Smooth muscle cell (in vitro differentiated cells): ENCODE measurements around the gene HOMER2. TPM values are rescaled to one million over a fixed set of nuclear protein-coding genes. Genes with fewer than 3 reads are reported as not detected.

Experiments used
- DNase-seq: peaks from one replicate; lab custom pipeline; 2025; ENCODE audit not compliant: unreplicated experiment; lab: John Stamatoyannopoulos, UW
- H2AFZ ChIP-seq: fragments of 200-600 bp; sonication (generic); 2 replicates; pipeline ENCODE4 v1.6.0; 2016; ENCODE audit warnings: antibody characterized with exemption, low read depth, mild to moderate bottlenecking
- H3F3A ChIP-seq: fragments of 200-600 bp; sonication (generic); 2 replicates; pipeline ENCODE4 v1.6.0; 2017; ENCODE audit warnings: antibody characterized with exemption, low read depth
- H3K27ac ChIP-seq: fragments of 200-600 bp; sonication (generic); 2 replicates; pipeline ENCODE4 v1.5.1; 2016; ENCODE audit warnings: low read depth, mild to moderate bottlenecking
- H3K27me3 ChIP-seq: fragments of 200-600 bp; sonication (generic); 2 replicates; pipeline ENCODE4 v1.6.1; 2016; ENCODE audit warnings: low read depth, mild to moderate bottlenecking
- H3K36me3 ChIP-seq: fragments of 200-600 bp; sonication (generic); 2 replicates; pipeline ENCODE4 v1.5.1; 2016; ENCODE audit warnings: low read depth
- H3K4me1 ChIP-seq: fragments of 200-600 bp; sonication (generic); 2 replicates; pipeline ENCODE4 v1.5.1; 2016; ENCODE audit warnings: low read depth
- H3K4me2 ChIP-seq: fragments of 200-600 bp; sonication (generic); 2 replicates; pipeline ENCODE4 v1.6.0; 2016; ENCODE audit warnings: mild to moderate bottlenecking
- H3K4me3 ChIP-seq: fragments of 200-600 bp; sonication (generic); 2 replicates; pipeline ENCODE4 v1.5.1; 2016; ENCODE audit warnings: mild to moderate bottlenecking
- H3K79me2 ChIP-seq: fragments of 200-600 bp; sonication (generic); 2 replicates; pipeline ENCODE4 v1.6.0; 2016; ENCODE audit warnings: low read depth, mild to moderate bottlenecking
- H3K9ac ChIP-seq: fragments of 200-600 bp; sonication (generic); 2 replicates; pipeline ENCODE4 v1.6.0; 2016; ENCODE audit warnings: low read depth
- H3K9me3 ChIP-seq: fragments of 200-600 bp; sonication (generic); replicated peaks from 2 replicates; pipeline ENCODE4 v1.5.1; 2016; ENCODE audit warnings: low read depth
- H4K20me1 ChIP-seq: fragments of 200-600 bp; sonication (generic); 2 replicates; pipeline ENCODE4 v1.6.0; 2016; ENCODE audit warnings: low read depth
- WGBS: methylation state at CpG from one replicate; pipeline ENCODE4 v1.1.7; 2016; ENCODE audit warnings: low lambda C conversion rate; 5-methylcytosine and 5-hydroxymethylcytosine counted together
- polyA plus RNA-seq: library from polyadenylated mRNA; unstranded; fragments of >200 nt; fragmentation: Nextera tagmentation; extraction: Ambion mirVana; gene quantifications from 2 replicates; pipeline ENCODE4 v1.2.1, GENCODE V29; 2016
- total RNA-seq: library from RNA; depleted of rRNA; stranded (reverse); fragments of >200 nt; gene quantifications from 2 replicates; pipeline ENCODE4 v1.2.3, GENCODE V29; 2014
- TF ChIP-seq, protein P1 (sequence below): fragments of 200-600 bp; sonication (generic); IDR thresholded peaks from 2 replicates; pipeline ENCODE4 v1.5.1; 2017; ENCODE audit warnings: borderline replicate concordance, mild to moderate bottlenecking, antibody characterized with exemption; ENCODE audit not compliant: insufficient read depth, poor library complexity, severe bottlenecking

HOMER2 gene
- total and polyA plus RNA-seq, 2 experiments from 2014 or later: 3.1 to 18.8 TPM

DNA sequence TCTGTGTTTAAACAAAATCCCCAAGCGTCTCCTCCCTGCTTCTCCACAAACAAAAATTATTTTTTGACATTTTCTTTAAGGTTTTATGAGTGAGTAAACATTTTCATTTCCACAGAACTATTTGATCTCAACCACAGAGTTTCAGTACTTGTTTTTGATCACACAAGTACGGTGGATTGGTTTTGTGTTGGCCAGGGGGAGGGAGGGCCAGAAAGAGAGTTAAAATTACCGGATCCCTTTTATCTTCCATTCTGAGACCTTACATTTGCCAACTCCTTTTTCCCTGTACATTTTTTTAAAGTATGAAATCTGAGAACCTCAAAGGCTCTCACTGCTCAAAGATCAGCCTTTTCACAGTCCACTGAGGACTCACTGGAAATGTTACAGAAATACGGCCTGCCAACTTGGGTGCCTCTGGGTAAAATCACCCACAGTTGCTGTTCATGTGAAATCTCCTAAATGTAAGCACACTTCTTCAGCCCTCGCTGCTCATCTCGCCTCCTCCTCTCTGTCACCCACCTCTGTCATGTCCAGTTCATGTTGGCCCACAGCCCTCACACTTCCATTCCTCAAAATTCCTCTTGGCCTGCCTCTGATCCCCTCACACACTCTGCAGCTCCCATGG is 1.7 kb downstream of the HOMER2 start:
- H3K4me2 ChIP-seq: no peak overlapping the region
- TF ChIP-seq, protein P1, sequence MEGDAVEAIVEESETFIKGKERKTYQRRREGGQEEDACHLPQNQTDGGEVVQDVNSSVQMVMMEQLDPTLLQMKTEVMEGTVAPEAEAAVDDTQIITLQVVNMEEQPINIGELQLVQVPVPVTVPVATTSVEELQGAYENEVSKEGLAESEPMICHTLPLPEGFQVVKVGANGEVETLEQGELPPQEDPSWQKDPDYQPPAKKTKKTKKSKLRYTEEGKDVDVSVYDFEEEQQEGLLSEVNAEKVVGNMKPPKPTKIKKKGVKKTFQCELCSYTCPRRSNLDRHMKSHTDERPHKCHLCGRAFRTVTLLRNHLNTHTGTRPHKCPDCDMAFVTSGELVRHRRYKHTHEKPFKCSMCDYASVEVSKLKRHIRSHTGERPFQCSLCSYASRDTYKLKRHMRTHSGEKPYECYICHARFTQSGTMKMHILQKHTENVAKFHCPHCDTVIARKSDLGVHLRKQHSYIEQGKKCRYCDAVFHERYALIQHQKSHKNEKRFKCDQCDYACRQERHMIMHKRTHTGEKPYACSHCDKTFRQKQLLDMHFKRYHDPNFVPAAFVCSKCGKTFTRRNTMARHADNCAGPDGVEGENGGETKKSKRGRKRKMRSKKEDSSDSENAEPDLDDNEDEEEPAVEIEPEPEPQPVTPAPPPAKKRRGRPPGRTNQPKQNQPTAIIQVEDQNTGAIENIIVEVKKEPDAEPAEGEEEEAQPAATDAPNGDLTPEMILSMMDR: no peak
- no peak overlapping the region for H3K4me3 ChIP-seq
- no peak overlapping the region for H3K9ac ChIP-seq
- no peak for DNase-seq
- H2AFZ ChIP-seq: no peak overlapping the region
- WGBS: 81% methylated on average over 6 of the region's 6 CpGs
- no peaks in the 10 kb centered on the region for H3K9me3 ChIP-seq
- H3F3A ChIP-seq: no peaks in the 10 kb centered on the region
- H3K27me3 ChIP-seq: peaks cover 34% of the 10 kb centered on the region
- H4K20me1 ChIP-seq: no peaks in the 10 kb centered on the region
- H3K79me2 ChIP-seq: no peaks in the 10 kb centered on the region
- H3K36me3 ChIP-seq: no peaks in the 10 kb centered on the region
- no peaks in the 10 kb centered on the region for H3K4me1 ChIP-seq
- no peak overlapping the region for H3K27ac ChIP-seq

DNA sequence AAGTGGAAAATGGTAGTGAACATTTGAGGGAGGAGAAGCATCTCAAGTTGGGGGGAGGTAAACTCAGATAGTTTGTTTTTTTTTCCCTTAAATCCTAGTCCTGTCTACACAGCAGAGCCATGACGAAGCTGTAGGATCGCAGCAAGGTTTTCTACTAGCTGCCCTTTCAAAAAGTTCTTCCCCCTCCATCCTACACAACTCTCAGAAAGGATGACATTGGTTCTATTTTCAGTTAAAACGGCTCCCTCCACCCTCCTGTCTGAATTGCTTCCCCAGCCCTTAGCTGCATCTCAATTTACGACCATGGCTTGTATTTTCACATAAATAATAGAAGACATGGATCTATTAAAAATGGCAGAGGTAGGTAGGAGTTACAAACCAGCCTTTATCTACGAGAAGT is 2.2 kb downstream of the HOMER2 start:
- Histone ChIP-seq H2AFZ (no peak overlapping the region), H3K27ac (no peak overlapping the region), H3K27me3 (peaks cover 34% of the 10 kb centered on the region), H3K4me2 (no peak overlapping the region), H3K9me3 (no peaks in the 10 kb centered on the region), H4K20me1 (no peaks in the 10 kb centered on the region), H3K9ac (no peak overlapping the region), H3K4me1 (no peaks in the 10 kb centered on the region), H3K79me2 (no peaks in the 10 kb centered on the region), H3K4me3 (no peak overlapping the region), H3K36me3 (no peaks in the 10 kb centered on the region), H3F3A (no peaks in the 10 kb centered on the region)
- WGBS: 81% methylated on average over 5 of the region's 5 CpGs
- TF ChIP-seq, protein P1: no peak
- DNase-seq: no peak

DNA sequence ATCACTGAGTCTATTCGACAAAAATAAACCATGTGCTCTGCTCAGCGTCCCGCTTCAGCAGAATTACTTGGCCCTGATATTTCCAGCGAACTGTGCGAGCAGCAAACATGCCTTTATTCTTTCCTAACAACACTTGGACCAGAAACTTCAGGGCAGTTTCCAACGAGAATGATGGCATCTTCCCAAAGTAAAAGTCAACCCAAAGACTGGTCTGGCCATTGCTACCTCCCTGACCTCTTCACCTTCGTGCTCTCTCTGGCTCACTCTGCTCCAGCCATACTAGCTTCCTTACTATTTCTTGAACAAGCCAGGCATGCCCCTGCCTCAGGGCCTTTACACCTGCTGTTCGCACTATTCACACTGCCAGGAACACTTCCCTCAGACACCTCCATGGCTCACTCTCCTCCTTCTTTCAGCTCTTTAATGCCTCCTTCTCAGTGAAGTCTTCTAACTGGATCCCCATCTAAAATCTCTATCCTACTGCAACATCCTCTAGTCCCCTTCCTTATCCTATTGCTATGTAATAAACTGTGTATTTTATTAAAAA is 6.3 kb downstream of the HOMER2 start:
- H3K9ac ChIP-seq: no peak overlapping the region
- TF ChIP-seq, protein P1: no peak
- H4K20me1 ChIP-seq: no peaks in the 10 kb centered on the region
- peaks cover 6% of the 10 kb centered on the region for H3K4me1 ChIP-seq
- H3K4me3 ChIP-seq: no peak overlapping the region
- WGBS: 92% methylated on average over 8 of the region's 8 CpGs
- H3K27ac ChIP-seq: no peak overlapping the region
- H2AFZ ChIP-seq: no peak overlapping the region
- no peaks in the 10 kb centered on the region for H3K79me2 ChIP-seq
- H3K9me3 ChIP-seq: no peaks in the 10 kb centered on the region
- peaks cover 25% of the 10 kb centered on the region for H3K27me3 ChIP-seq
- no peaks in the 10 kb centered on the region for H3K36me3 ChIP-seq
- H3F3A ChIP-seq: no peaks in the 10 kb centered on the region
- no peak for DNase-seq
- H3K4me2 ChIP-seq: no peak overlapping the region

DNA sequence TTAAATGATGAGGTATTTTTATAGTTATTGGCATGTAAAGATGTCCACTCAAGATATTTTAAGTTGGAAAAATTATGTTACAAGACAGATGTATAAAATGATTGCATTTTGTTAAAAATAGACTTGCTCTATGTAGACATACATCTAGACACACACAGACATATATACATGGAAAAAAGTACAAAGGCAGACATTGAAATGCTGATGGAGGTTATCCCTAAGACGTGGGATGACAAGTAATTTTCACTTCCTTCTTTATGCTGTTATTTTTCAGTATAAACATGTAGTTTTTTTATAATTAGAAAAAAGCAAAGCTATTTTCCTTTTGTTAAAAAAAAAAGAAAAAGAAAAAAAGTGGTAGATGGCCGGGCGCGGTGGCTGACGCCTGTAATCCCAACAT is 7.2 kb downstream of the HOMER2 start:
- Histone ChIP-seq H3K9me3 (no peaks in the 10 kb centered on the region), H3K27ac (no peak overlapping the region), H3F3A (no peaks in the 10 kb centered on the region), H2AFZ (no peak overlapping the region), H3K9ac (no peak overlapping the region), H3K27me3 (peaks cover 16% of the 10 kb centered on the region), H3K4me2 (no peak overlapping the region), H3K36me3 (no peaks in the 10 kb centered on the region), H3K4me3 (no peak overlapping the region), H3K79me2 (no peaks in the 10 kb centered on the region), H3K4me1 (peaks cover 6% of the 10 kb centered on the region), H4K20me1 (no peaks in the 10 kb centered on the region)
- WGBS: 95% methylated on average over 5 of the region's 5 CpGs
- no peak for DNase-seq
- TF ChIP-seq, protein P1: no peak
